ENCODE measurements around the gene METTL8.
A peak's percentile ranks its signal among the peaks of the same experiment; 100 is the strongest.
"Not testable (repeated sequence)": the region's sequence is repeated elsewhere in the genome, so short reads cannot be mapped to it uniquely, and the experiment has no call there.

The METTL8 gene

GRCh38 chr2:171431677-171432167, 2.1 kb downstream of the METTL8 start:
- TF ChIP-seq CTCF (conservative IDR thresholded peaks at IDR 0.05; ENCODE audit: low read length) (no peak), EZH2phosphoT487 (IDR thresholded peaks at IDR 0.05; ENCODE audit: borderline replicate concordance) (no peak)
- Histone ChIP-seq H3K4me3 (ENCODE audit: low read length, poor library complexity, severe bottlenecking) (no peak overlapping the region), H3F3A (ENCODE audit: low read depth) (no peaks in the 10 kb centered on the region), H3K79me2 (ENCODE audit: insufficient read depth, low read length) (peaks cover 40% of the 10 kb centered on the region), H2AFZ (ENCODE audit: low read length) (no peak overlapping the region), H3K36me3 (ENCODE audit: insufficient read depth, low read length) (no peaks in the 10 kb centered on the region), H3K9ac (ENCODE audit: low read depth, low read length, poor library complexity, severe bottlenecking) (no peak overlapping the region), H4K20me1 (ENCODE audit: insufficient read depth, low read length, poor library complexity, severe bottlenecking) (no peaks in the 10 kb centered on the region), H3K27me3 (ENCODE audit: insufficient read depth, low read length, poor library complexity, severe bottlenecking) (no peaks in the 10 kb centered on the region), H3K4me1 (ENCODE audit: insufficient read depth, low read length, poor library complexity, severe bottlenecking) (peaks cover 27% of the 10 kb centered on the region), H3K9me3 (ENCODE audit: insufficient read depth, low read depth, low read length) (peaks cover 15% of the 10 kb centered on the region), H3K9me2 (replicated peaks; ENCODE audit: low read depth, low read length) (no peaks in the 10 kb centered on the region), H3K4me2 (ENCODE audit: low read depth, low read length, poor library complexity, severe bottlenecking) (peak overlapping the region; percentile 7)

- Histone ChIP-seq H3K4me3 (ENCODE audit: low read length, poor library complexity, severe bottlenecking) (no peak overlapping the region), H3K9me3 (ENCODE audit: insufficient read depth, low read depth, low read length) (peaks cover 10% of the 10 kb centered on the region), H3K4me2 (ENCODE audit: low read depth, low read length, poor library complexity, severe bottlenecking) (no peak overlapping the region)
Observed at GRCh38 chr2:171430516-171431410, 3.0 kb downstream of the METTL8 start.

DNA sequence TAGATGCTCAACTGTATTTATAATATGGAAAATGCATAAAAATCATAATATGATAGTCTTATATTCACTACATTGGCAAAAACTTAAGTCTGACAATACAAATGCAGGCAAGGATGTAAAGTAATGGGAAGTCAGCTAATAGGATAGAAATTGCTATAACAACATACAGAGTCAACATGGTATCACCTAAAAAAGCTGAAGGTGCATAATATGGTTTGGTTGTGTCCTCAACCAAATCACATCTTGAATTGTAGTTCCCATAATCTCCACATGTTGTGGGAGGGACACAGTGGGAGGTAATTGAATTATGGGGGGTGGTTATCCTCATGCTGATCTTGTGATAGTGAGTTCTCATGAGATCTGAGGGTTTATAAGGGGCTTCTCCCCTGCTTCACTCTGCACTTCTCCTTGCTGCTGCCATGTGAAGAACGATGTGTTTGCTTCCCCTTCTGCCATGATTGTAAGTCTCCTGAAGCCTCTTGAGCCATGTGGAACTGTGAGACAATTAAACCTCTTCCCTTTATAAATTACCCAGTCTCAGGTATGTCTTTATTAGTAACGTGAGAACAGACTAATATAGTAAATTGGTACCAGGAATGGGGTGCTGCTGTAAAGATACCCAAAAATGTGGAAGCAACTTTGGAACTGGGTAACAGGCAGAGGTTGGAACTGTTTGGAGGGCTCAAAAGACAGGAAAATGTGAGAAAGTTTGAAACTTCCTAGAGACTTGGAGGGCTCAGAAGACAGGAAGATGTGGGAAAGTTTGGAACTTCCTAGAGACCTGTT, 10.9 kb downstream of the METTL8 start:
- H3K79me2 ChIP-seq (ENCODE audit: insufficient read depth, low read length); H3K9ac ChIP-seq (ENCODE audit: low read depth, low read length, poor library complexity, severe bottlenecking); H3K9me2 ChIP-seq (replicated peaks; ENCODE audit: low read depth, low read length); H4K20me1 ChIP-seq (ENCODE audit: insufficient read depth, low read length, poor library complexity, severe bottlenecking); H3K27me3 ChIP-seq (ENCODE audit: insufficient read depth, low read length, poor library complexity, severe bottlenecking); H2AFZ ChIP-seq (ENCODE audit: low read length); H3K36me3 ChIP-seq (ENCODE audit: insufficient read depth, low read length); H3F3A ChIP-seq (ENCODE audit: low read depth); H3K4me2 ChIP-seq (ENCODE audit: low read depth, low read length, poor library complexity, severe bottlenecking); H3K4me3 ChIP-seq (ENCODE audit: low read length, poor library complexity, severe bottlenecking): not testable (repeated sequence)
- H3K4me1 ChIP-seq (ENCODE audit: insufficient read depth, low read length, poor library complexity, severe bottlenecking): peaks cover 15% of the 10 kb centered on the region
- peaks cover 24% of the 10 kb centered on the region; the same call in 1 of the 2 replicates for H3K9me3 ChIP-seq (ENCODE audit: insufficient read depth, low read depth, low read length)

More at GRCh38 chr2:171430516-171431410, 3.0 kb downstream of the METTL8 start:
- H3K79me2 ChIP-seq (ENCODE audit: insufficient read depth, low read length): peaks cover 31% of the 10 kb centered on the region
- no peaks in the 10 kb centered on the region for H3K36me3 ChIP-seq (ENCODE audit: insufficient read depth, low read length)
- H3F3A ChIP-seq (ENCODE audit: low read depth): no peaks in the 10 kb centered on the region
- no peaks in the 10 kb centered on the region for H3K9me2 ChIP-seq (replicated peaks; ENCODE audit: low read depth, low read length)
- H3K27me3 ChIP-seq (ENCODE audit: insufficient read depth, low read length, poor library complexity, severe bottlenecking): no peaks in the 10 kb centered on the region
- H4K20me1 ChIP-seq (ENCODE audit: insufficient read depth, low read length, poor library complexity, severe bottlenecking): no peaks in the 10 kb centered on the region
- no peak for TF ChIP-seq CTCF (conservative IDR thresholded peaks at IDR 0.05; ENCODE audit: low read length)
- H2AFZ ChIP-seq (ENCODE audit: low read length): no peak overlapping the region
- peaks cover 27% of the 10 kb centered on the region for H3K4me1 ChIP-seq (ENCODE audit: insufficient read depth, low read length, poor library complexity, severe bottlenecking)
- H3K9ac ChIP-seq (ENCODE audit: low read depth, low read length, poor library complexity, severe bottlenecking): no peak overlapping the region
